ENCODE data around the gene PPP1R1B.
A peak's percentile ranks its signal among the peaks of the same experiment; 100 is the strongest.

PPP1R1B gene

GRCh38 chr17:39658760-39659159, 32.0 kb downstream of the PPP1R1B start:
- DNase-seq, result no peak

GRCh38 chr17:39659279-39660010, 32.7 kb downstream of the PPP1R1B start:
- DNase-seq, result no peak

GRCh38 chr17:39660011-39660360, 33.2 kb downstream of the PPP1R1B start:
- DNase-seq, result no peak

GRCh38 chr17:39660397-39661385, 33.9 kb downstream of the PPP1R1B start:
- DNase-seq, result no peak

- no peak for DNase-seq
Observed at GRCh38 chr17:39661744-39662541, 35.2 kb downstream of the PPP1R1B start.

- no peak for DNase-seq
Observed at GRCh38 chr17:39662551-39663339, 36.0 kb downstream of the PPP1R1B start.

GRCh38 chr17:39663340-39663687, 36.6 kb downstream of the PPP1R1B start:
- DNase-seq, result no peak

GRCh38 chr17:39663688-39664580, 37.2 kb downstream of the PPP1R1B start:
- DNase-seq, result peak; percentile 58

GRCh38 chr17:39664581-39665561, 38.1 kb downstream of the PPP1R1B start, which contains the start of gene TCAP:
TSS of gene TCAP (plus strand) at chr17:39665349. CDS start at chr17:39665360, 11 bp downstream.
- no peak for DNase-seq

GRCh38 chr17:39665642-39666224, 39.0 kb downstream of the PPP1R1B start:
- DNase-seq, result peak; percentile 45

- DNase-seq, result no peak
Observed at GRCh38 chr17:39666231-39666600, 39.5 kb downstream of the PPP1R1B start.

GRCh38 chr17:39666601-39667261, 40.0 kb downstream of the PPP1R1B start:
- DNase-seq, result peak; percentile 44

- peak; percentile 90 for DNase-seq
Observed at GRCh38 chr17:39667262-39667944, 40.7 kb downstream of the PPP1R1B start.

GRCh38 chr17:39667945-39668924, 41.5 kb downstream of the PPP1R1B start, which contains the start of gene PNMT:
TSS of gene PNMT (plus strand) at chr17:39668453. CDS start at chr17:39668476, 23 bp downstream.
- DNase-seq, result peak; percentile 80

- no peak for DNase-seq
Observed at GRCh38 chr17:39669897-39670735, 43.4 kb downstream of the PPP1R1B start.

GRCh38 chr17:39670746-39671145, 44.0 kb downstream of the PPP1R1B start:
- no peak for DNase-seq

All from hematopoietic multipotent progenitor cell treated with erythropoietin and hydrocortisone succinate and interleukin-3 and kit ligand, for 8 days (in vitro differentiated cells).